GM18502 (cell line): ENCODE measurements around the gene OR10H3.
"Not testable (repeated sequence)": the region's sequence is repeated elsewhere in the genome, so short reads cannot be mapped to it uniquely, and the experiment has no call there.

Source experiments
- ATAC-seq: cut with Tn5 transposase; IDR thresholded peaks from one replicate; pipeline ENCODE4 v1.9.1; 2021; ENCODE audit warnings: mild to moderate bottlenecking; ENCODE audit not compliant: unreplicated experiment, poor library complexity

The OR10H3 gene, protein sequence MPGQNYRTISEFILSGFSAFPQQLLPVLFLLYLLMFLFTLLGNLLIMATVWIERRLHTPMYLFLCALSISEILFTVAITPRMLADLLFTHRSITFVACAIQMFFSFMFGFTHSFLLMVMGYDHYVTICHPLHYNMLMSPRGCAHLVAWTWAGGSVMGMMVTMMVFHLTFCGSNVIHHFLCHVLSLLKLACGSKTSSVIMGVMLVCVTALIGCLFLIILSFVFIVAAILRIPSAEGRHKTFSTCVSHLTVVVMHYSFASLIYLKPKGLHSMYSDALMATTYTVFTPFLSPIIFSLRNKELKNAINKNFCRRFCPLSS

DNA sequence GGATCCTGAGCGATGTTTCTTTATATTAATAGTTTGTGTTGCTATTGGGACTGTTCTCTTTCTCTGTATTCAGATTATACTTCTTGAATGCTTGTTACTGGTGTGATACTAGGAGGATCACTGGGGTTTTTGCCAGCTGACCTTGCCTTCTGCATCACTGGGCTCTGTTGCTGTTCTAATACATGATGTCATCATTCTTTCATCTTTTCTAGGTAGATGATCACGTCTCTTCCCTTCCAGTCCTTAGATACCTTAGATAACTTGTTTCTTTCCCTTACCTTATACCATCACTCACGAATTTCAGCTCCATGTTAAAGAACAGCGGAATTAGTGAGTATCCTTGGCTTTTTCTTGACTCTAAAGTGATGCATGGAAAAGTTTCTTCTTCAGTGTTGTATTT, at the start of gene OR10H3:
Gene OR10H3 (plus strand): TSS at position 264 of the 400 bp plus-strand sequence. CDS start 3,408 bp downstream, outside the sequence.
- ATAC-seq = no peak

DNA sequence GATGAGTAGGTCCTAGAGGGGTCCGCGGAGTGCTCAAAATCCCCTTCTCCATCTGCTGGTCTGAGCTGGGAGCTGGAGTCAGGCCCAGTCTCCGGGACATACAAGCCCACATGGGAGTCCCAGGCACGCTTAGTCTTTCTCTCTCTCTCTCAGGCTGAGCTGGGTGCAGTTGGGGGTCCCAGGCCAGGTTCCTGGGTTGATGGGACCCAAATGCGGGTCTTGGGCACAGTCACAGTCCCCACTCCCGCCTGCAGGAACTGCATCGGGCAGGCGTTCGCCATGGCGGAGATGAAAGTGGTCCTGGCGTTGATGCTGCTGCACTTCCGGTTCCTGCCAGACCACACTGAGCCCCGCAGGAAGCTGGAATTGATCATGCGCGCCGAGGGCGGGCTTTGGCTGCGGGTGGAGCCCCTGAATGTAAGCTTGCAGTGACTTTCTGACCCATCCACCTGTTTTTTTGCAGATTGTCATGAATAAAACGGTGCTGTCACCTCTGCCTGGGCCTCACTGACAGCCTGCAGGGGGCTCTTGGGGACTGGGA, 41.1 kb upstream of the OR10H3 start:
- no peak for ATAC-seq

DNA sequence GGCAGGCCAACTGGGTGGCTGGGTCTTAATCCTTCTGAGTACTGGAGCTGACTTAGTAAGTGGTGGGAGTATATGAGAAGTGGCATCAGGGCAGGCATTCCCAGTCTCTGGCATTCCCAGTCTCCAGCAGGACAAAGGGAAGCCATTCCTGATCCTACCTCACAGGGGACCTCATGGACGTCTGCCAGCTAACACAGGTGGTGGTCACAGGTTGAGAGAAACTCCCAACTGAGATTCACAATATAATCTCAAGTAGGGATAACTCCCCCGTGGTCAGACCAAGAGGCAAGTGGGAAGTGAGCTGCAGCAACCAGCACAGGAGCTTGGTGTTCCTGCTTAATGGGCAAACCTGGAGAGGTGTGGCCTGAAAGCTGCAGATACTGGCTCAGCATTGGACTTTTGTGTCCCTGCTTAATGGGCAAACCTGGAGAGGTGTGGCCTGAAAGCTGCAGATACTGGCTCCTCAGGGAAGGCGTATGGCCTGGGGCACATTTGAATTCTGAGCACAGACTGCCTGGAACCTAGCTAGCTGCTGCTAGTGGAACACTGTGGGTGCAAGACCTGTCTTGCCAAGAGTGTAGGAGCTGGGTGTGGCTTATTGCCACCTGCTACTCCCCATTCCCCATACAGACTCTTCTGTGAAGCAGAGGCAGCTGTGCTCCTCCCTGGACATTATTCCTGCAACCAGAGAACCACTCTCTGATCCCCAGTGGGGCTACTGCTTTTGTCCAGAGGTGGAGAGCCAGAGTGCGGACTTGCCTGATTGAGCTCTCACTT, 35.8 kb upstream of the OR10H3 start:
- ATAC-seq = no peak

DNA sequence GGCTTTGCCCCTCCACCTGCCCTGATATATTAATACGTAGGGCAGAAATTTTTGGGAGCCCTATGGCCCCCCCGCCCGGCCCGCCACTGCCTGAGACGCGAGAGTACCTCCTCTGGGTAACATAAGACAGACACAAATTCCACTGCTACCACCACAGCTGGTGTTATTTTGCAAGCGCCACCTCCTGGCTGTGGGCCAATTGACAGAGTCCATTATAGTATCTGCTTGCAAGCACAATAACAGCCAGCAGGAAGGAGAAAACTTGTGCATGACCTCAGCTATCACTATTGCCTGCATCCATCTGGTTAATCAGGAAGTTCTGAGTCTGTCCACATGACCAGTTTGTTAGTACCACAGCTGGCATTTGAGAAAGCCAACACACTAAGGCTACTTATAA, 35.3 kb upstream of the OR10H3 start:
- ATAC-seq = no peak

DNA sequence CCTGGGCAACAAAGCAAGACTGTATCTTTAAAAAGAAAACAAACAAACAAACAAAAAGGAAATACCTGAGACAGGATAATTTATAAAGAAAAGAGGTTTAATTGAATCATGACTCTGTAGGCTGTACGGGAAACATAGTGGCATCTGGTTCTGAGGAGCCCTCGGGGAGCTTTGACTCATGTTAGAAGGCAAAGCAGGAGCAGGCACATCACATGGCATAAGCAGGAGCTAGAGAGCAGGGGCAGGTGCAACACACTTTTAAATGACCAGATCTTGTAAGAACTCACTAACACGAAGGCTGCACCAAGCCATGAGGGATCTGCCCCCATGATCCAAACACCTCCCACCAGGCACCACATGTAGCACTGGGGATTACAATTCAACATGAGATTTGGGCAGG, 23.1 kb upstream of the OR10H3 start:
- ATAC-seq = no peak

DNA sequence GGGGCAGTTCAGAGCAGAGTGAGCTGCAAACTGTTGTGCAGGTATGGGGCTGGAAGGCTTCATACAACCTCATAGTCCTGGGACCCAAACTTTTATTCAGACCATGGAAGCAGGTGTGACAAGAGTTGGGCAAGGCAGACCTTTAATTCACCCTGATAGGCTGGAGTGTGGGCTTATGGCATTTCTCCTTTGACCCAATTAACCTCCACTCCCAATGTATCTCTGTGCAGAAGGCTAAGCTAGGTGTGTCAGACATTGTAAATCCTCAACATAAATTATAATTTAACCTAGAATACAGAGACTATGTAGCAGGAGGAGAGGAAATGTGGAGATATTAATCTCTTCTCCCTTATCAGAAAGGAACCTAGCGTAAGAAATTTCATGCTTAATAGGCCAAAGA, 22.1 kb upstream of the OR10H3 start:
- no peak for ATAC-seq

DNA sequence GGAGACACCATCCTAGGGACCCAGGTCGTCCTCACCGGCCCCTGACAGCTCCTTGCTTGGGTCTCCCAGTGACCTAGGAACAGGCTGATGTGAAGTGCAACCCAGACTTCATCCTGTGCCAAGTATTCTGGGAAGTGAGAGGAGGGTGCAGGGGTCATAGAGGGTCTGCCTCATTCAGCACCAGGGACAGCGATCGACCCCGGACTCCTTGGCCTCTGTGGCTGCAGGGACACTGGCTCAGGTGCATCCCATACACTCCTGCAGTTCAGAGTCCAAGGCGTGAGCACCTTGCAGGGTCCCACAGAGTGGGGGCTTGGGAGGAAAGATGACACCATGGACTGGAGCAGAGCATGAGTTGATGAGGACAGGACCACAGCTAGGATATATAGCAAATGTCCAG, 20.0 kb upstream of the OR10H3 start:
- ATAC-seq = no peak

DNA sequence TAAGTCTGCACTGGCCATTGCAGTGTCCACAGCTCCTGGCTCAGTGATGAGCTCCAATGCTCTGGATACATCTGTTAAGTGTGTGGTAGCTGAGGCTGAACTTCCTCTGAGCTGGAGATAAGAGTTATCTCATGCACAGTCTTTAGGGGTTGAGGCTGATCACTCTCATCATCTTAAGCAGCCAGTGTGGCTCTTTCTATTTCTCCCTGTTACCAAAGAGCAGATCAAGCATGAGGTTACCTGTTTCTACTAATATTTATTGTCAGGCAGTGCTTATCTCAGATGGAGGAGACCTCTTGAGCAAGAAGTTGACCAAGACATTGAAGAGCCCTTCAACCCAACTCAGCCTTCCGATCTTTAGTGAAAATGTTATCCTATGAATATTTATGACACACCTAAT, 16.5 kb upstream of the OR10H3 start:
- ATAC-seq = no peak

DNA sequence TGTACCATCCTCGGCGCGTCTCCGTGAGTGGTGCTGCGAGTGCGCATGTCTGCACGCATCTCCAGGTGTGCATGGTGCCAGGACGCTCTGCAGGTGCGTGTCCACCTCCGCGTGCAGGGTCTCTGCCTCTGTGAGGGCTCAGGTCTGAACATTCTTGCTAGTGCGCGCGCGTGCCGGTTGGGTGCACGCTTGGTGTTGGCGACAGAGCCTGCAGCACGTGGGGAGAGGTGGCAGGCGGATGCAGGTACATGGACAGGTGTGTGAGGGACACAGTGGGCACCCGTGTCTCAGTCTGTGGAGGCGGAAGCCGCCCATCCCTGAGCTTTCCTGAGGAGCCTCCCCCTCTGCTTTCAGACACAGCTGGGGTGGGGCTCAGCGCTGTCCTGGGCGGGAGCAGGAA, 14.8 kb upstream of the OR10H3 start:
- ATAC-seq = no peak

DNA sequence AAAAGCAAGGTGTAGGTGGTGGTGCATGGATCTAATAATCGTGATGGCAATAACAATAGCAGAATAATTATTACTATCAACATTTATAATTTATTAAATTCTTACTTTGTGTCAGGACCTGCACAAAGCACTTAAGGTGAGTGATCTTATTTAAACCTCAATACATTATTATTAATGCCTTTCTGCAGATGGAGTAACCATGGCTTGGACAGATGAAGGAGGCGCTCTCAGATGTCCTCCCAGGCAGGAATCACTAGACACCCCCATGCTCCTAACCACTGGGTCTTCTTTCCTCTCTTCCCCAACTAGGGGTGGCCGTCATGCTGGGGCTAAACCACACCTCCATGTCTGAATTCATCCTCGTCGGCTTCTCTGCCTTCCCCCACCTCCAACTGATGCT, 10.1 kb upstream of the OR10H3 start, which contains the start of gene OR10H2:
Gene OR10H2 (plus strand): TSS at position 301 of the 400 bp plus-strand sequence. CDS start 20 bp downstream, at position 321.
- ATAC-seq = no peak

DNA sequence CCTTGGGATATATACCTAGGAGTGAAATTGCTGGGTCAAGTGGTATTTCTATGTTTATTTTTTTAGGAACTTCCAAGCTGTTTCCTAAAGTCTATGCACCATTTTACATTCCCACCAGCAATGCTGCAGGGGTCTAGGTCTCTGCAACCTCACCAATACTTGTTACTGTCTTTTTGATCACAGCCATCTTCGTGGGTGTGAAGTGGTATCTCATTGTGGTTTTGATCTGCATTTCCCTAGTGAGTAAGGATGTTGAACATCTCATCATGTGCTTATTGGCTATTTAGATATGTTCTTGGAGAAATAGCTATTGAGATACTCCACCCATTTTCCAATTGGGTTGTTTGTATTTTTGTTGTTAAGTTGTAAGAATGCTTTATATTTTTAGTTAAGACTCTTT, 7.2 kb upstream of the OR10H3 start:
- no peak for ATAC-seq

DNA sequence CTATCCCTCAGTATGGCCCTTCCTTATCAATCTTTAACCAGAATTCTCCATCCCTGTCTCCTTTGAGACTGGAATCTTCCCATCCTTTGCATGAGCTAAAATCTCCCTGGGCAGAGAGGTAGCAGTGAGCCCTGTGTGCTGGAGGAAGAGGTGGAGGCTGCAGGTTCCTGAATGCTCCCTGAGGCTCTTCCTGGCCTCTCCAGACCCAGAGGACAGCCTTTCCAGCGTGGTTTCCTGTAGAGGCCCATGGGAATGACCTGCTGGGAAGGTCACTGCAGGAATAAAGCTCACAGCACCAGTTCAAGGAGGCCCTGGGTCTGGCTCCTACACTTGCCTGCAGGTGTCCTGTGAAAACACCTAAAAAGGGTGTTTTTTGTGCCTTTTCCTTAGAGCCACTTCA, 5.4 kb upstream of the OR10H3 start:
- ATAC-seq = no peak

DNA sequence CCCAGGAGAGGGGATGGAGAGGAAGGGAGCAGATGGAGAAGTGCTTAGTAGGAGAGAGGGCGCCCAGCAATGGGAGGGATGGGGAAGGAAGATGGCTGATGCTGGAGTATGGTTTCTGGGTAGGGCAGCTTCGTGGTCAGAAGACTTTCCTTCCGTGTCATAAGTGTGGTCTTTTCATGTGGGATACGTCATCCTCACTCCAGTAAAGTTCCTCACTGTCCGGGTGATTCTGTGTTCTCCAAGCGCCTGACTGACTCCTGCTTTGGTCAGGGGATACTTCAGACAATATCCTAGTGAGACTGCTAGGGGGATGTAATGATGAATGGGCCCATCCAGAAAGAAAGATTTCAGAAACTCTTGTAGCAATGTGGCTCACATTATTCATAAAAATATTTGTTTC, 3.9 kb upstream of the OR10H3 start:
- ATAC-seq = no peak

DNA sequence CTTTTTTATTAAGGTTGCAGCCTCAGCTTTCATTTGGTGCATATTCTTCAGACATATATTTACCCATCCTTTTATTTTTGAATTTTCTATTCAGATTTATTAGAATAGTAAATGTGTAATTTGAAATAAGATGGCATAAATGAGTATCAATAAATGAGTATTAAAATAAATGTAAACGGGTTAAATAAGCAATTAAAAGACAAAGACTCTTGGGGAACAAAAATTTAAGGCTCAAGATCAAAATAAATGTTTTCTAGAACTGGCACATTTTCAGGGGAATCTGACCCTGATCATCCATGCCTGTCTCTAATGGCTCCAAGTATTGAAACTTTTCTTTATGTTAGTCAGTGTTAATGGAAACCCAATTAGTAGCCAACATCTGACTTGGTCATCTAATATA, 3.0 kb downstream of the OR10H3 start:
- ATAC-seq = no peak

DNA sequence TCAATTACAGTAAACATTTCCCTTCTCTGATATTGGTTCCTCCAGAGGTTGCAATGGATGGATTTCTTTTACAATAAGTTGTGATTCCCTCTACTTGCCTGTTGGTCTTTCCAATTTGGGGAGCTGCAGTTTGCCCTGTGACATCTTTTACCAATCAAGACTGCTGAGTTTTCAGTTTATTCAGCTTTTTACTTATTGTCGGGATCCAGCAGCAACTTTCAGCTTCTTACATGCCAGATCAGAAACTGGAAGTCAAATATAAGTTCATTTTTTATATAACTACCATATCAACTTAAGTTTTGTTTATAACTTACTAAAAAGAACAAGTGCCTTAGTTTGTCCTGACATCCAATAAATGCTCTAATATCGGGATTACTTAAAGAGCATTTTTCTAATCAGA, 10.5 kb downstream of the OR10H3 start:
- no peak for ATAC-seq

DNA sequence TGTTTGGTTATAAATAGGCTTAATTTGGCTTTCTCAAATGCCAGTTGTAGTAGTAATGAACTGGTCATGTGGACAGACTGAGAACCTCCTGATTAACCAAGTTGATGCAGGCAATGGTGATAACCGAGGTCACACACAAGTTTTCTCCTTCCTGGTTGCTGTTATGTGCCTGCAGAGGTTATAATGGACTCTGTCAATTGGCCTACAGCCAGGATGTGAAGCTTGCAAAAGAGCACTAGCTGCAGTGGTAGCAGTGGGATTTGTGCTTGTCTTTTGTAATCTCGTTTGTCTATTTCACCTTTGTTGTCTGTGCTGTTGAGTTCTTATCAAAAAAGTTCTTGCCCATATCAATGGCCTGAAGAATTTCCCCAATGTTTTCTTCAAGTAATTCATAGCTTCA, 20.6 kb downstream of the OR10H3 start:
- ATAC-seq = no peak

DNA sequence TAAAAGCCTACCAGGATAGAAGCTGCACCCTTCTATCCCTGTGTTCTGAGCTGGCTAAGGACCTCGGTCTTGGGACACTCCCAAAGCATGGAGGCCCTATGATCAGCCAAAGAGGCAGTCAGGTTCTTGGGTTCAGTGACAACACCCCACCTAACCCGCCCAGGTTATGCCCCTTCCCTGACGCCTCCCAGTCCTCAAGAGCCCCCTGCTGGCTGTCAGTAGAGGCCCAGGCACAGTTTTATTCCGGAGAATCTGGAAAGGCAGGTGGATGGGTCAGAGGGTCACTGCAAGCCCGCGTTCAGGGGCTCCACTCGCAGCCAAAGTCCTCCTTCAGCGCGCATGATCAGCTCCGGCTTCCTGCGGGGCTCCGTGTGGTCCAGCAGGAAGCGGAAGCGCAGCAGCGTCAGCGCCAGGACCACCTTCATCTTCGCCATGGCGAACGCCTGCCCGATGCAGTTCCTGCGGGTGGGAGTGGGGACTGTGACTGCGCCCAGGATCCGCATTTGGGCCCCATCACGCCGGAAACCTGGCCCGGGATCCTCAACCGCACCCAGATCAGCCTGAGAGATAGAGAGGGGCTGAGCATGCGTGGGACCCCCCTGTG, 22.3 kb downstream of the OR10H3 start:
- no peak for ATAC-seq

DNA sequence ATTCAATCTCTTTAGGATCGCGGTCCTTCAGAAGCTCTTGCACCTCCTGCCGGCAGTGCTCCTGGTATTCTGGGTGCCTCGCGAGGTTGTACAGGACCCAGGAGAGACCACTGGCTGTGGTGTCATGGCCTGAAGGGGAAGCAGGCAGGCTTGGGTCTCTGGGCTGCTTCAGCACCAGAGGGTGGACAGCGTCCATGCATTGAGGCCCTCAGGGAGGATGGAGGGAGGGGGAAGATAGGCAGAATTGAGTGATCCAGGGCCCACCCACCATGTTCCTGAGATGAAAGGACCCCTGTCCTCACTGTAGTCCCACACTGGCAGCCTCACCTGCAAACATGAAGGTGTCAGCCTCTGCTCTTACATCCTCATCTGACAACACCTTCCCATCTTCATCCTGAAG, 31.8 kb downstream of the OR10H3 start:
- ATAC-seq = no peak

DNA sequence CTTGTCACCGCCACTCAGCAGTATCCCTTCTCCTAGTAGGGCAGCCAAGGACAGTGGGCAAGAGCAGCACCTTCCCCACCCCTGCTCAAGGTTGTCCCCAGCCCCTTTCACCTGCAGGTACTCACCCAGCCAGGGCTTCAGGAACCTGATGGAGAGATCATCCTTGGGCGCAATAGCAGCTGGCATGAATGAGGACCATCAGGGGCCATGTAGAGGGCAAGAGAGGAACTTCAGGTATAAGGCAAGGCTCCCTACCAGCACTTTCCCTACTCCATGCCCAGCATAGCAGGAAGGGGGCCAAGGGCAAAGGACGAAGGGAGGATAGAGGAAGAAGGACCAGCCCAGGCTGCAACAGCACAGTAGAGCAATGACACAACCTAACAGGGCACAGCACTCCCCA, 36.4 kb downstream of the OR10H3 start:
- ATAC-seq = not testable (repeated sequence)

DNA sequence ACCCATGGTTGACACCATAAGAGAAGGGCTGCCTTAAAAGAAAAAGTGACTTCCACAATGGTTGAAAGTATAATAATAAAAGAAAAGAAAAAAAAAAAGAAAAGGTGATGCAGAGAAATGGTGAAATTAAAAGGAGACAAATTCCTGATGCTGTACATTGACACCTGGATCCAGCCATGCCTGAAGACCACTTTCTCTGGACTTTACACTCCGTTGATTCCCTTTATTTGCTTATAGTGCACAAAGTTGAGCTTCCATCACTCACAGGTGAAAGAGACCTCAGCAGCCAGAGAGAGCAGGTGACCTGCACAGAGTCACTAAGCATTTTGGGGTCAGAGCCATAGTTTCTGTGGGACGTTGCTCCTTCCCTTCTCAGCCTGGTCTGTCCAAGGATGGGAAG, 37.5 kb downstream of the OR10H3 start:
- no peak for ATAC-seq

DNA sequence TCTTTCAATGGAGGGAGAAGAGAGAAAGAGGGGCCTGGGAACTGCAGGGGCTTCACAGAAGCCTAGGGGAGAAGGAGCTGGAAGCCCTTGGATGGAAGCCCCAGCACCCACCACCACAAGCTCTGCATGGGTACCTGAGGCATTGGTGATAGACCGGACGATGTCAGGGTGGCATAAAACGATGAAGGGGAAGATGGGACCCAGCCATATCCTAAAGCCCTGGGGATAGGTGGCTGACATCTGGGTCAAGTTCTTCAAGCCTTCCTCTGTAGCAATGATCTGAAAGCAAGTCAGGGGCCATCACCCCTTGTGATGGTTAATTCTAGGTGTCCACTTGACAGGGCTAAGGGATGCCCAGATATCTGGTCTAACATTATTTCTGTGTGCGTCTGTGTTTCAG, 38.5 kb downstream of the OR10H3 start:
- no peak for ATAC-seq
